Suprapubic skin (tissue), 4 donors: ENCODE data around the gene CTBP2. TPM values are rescaled to one million over a fixed set of nuclear protein-coding genes. Genes with fewer than 3 reads are reported as not detected.

Experiments used
- DNase-seq, 2 donors: peaks; one replicate each; pipeline ENCODE4 v3.0.0-alpha.2; 2019; ENCODE audit warnings: low spot score in 2 of 2
- H3K27ac ChIP-seq: fragments of 200-600 bp; sonication (generic); one replicate; pipeline ENCODE4 v1.5.1; 2019
- H3K27me3 ChIP-seq: fragments of 200-600 bp; sonication (generic); one replicate; pipeline ENCODE4 v1.5.1; 2019
- H3K36me3 ChIP-seq: fragments of 200-600 bp; sonication (generic); one replicate; pipeline ENCODE4 v1.5.1; 2019
- H3K4me1 ChIP-seq: fragments of 200-600 bp; sonication (generic); one replicate; pipeline ENCODE4 v1.5.1; 2019
- H3K4me3 ChIP-seq: fragments of 200-600 bp; sonication (generic); one replicate; pipeline ENCODE4 v1.5.1; 2019; ENCODE audit warnings: mild to moderate bottlenecking
- H3K9me3 ChIP-seq: fragments of 200-600 bp; sonication (generic); one replicate; pipeline ENCODE4 v1.5.1; 2019
- EP300 ChIP-seq: sonication (generic); formaldehyde crosslinking; IDR thresholded peaks from one replicate; pipeline ENCODE4 v1.6.1; 2017; ENCODE audit warnings: antibody characterized with exemption
- POLR2A ChIP-seq, 2 donors: fragments of 450-650 bp; IDR thresholded peaks; one replicate each; pipeline ENCODE4 v1.6.1; 2017; ENCODE audit warnings: antibody characterized with exemption in 2 of 2, mild to moderate bottlenecking in 2 of 2, moderate library complexity in 2 of 2
- POLR2AphosphoS5 ChIP-seq, 3 donors: sonication (generic); formaldehyde crosslinking; IDR thresholded peaks; one replicate each; pipeline ENCODE4 v1.6.1; 2017; ENCODE audit warnings: antibody characterized with exemption in 3 of 3
- WGBS: methylation state at CpG from one replicate; pipeline ENCODE4 v1.1.5; 2018; 5-methylcytosine and 5-hydroxymethylcytosine counted together
- total RNA-seq, 4 donors: library from RNA; depleted of rRNA; stranded (reverse); fragments of >200 nt; gene quantifications; one replicate each; pipeline ENCODE4 v1.1.0, GENCODE V29; 2016
- TF ChIP-seq, protein P1 (sequence below), 2 donors: fragments of 200-600 bp in 1 of 2; fragments of 450-650 bp in 1 of 2; sonication (generic) in 1 of 2; IDR thresholded peaks; one replicate each; pipeline ENCODE4 v1.5.1; 2016 to 2019; ENCODE audit warnings: antibody characterized with exemption in 2 of 2, mild to moderate bottlenecking in 1 of 2, moderate library complexity in 1 of 2

The CTBP2 gene
- total RNA-seq, 4 donors from 2014 or later: 19.7 to 45.7 (median 29.4) TPM

DNA sequence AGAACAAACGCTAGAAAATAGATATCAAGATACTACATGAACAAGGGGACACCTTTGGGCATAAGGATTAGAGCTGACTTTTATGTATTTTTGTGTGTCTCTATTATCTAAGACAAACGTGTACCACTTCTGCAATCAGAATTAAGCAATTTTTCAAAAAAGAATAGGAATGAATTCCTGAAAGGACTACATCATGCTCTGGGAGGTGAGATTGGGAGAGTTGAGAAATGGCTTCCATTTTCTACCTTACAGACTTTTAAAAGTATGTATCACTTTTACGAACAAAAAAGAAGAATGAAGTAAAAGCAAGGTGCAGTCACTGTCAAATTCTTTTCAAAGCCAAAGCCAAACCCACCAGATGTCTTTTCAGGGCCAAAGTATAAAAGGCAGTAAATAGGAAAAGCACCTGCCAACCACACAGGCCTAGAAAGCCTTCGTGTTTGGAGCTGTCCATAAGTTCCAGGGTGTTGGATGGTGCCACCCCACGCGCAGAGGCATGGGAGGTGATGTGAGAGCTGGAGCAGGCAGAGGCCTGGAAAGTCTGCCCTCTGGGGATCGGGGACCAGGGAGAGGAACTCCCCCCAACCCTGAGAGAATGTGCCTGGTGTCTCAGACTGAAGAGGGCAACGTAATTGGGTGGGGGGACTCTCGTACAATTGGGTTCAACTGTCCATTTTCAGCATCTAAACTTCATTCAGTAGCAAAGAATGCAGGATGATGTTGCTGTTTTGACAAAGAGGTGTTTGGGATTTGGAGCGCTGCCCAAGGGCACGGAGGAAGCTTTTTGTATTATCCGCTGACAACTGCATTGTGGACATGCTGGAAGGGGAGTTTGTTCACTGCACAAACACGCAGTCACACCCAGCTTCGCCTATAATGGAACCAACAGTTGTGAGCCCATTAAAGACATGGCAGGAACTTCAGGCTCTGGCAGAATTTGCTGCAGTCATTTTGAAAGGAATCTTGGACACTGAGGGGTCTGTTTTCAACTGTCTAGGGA lies 17.6 kb upstream of the CTBP2 start:
- TF ChIP-seq, protein P1, sequence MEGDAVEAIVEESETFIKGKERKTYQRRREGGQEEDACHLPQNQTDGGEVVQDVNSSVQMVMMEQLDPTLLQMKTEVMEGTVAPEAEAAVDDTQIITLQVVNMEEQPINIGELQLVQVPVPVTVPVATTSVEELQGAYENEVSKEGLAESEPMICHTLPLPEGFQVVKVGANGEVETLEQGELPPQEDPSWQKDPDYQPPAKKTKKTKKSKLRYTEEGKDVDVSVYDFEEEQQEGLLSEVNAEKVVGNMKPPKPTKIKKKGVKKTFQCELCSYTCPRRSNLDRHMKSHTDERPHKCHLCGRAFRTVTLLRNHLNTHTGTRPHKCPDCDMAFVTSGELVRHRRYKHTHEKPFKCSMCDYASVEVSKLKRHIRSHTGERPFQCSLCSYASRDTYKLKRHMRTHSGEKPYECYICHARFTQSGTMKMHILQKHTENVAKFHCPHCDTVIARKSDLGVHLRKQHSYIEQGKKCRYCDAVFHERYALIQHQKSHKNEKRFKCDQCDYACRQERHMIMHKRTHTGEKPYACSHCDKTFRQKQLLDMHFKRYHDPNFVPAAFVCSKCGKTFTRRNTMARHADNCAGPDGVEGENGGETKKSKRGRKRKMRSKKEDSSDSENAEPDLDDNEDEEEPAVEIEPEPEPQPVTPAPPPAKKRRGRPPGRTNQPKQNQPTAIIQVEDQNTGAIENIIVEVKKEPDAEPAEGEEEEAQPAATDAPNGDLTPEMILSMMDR (IDR thresholded peaks at IDR 0.05): no peak
- TF ChIP-seq POLR2AphosphoS5 (IDR thresholded peaks at IDR 0.05) (no peak), POLR2A (IDR thresholded peaks at IDR 0.05) (no peak), EP300 (no peak)
- DNase-seq: no peak
- Histone ChIP-seq H3K36me3 (no peaks in the 10 kb centered on the region), H3K4me3 (no peak overlapping the region), H3K27ac (no peak overlapping the region), H3K27me3 (peaks cover 12% of the 10 kb centered on the region), H3K9me3 (no peaks in the 10 kb centered on the region), H3K4me1 (no peaks in the 10 kb centered on the region)
- WGBS: 82% methylated on average over 14 of the region's 14 CpGs

DNA sequence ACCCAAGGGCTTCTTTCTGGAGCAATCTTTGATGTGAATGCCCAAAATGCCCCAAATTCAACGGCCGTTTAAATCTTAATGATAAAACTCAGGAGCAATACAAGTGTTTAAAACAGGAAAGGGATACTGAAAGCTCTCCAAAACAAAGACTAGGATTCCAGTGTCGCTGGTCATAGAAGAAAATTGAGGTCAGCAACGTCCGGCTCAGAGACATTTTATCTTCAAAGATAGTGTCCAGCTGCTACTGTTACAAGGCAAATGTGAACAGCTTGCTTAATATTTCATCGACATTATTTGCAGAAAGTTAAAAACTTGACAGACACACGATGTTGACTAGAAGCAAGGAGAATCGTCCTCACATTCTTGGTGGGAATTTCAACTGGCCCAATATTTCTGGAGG lies 15.4 kb upstream of the CTBP2 start:
- H3K4me1 ChIP-seq: no peaks in the 10 kb centered on the region
- 77% methylated on average over 8 of the region's 8 CpGs for WGBS

DNA sequence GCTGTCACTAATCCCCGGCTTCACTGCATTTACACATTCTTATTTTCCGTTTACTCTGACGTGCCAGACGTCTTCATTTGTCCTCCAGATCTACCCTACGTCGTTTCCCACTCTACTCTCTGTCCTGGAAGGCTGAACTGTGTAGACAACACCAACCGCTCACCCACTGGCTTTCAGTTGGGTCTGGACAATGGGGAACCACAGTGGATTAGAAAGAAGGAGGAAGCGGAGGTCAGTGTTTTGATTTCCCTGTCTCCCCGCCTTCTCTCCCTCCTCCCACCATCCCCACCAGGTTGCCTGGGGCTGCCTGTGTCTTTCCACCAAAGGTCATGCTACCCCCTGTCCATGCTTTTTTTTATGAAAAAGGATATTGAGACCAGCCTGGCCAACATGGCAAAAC lies 14.0 kb upstream of the CTBP2 start:
- H3K27ac ChIP-seq: no peak overlapping the region
- no peaks in the 10 kb centered on the region for H3K36me3 ChIP-seq
- peaks cover 12% of the 10 kb centered on the region for H3K27me3 ChIP-seq
- TF ChIP-seq POLR2AphosphoS5 (IDR thresholded peaks at IDR 0.05) (no peak), EP300 (no peak), POLR2A (IDR thresholded peaks at IDR 0.05) (no peak)
- TF ChIP-seq, protein P1 (IDR thresholded peaks at IDR 0.05): no peak
- H3K9me3 ChIP-seq: no peaks in the 10 kb centered on the region
- DNase-seq: no peak
- 44% methylated on average over 9 of the region's 9 CpGs for WGBS
- no peaks in the 10 kb centered on the region for H3K4me1 ChIP-seq
- H3K4me3 ChIP-seq: no peak overlapping the region

More for the DNA sequence above, 15.4 kb upstream of the CTBP2 start:
- no peak overlapping the region for H3K4me3 ChIP-seq
- no peaks in the 10 kb centered on the region for H3K36me3 ChIP-seq
- TF ChIP-seq POLR2AphosphoS5 (IDR thresholded peaks at IDR 0.05): no peak
- no peak for TF ChIP-seq EP300
- TF ChIP-seq, protein P1 (IDR thresholded peaks at IDR 0.05): no peak
- TF ChIP-seq POLR2A (IDR thresholded peaks at IDR 0.05): no peak
- H3K27ac ChIP-seq: no peak overlapping the region
- peaks cover 12% of the 10 kb centered on the region for H3K27me3 ChIP-seq
- no peak for DNase-seq
- no peaks in the 10 kb centered on the region for H3K9me3 ChIP-seq

DNA sequence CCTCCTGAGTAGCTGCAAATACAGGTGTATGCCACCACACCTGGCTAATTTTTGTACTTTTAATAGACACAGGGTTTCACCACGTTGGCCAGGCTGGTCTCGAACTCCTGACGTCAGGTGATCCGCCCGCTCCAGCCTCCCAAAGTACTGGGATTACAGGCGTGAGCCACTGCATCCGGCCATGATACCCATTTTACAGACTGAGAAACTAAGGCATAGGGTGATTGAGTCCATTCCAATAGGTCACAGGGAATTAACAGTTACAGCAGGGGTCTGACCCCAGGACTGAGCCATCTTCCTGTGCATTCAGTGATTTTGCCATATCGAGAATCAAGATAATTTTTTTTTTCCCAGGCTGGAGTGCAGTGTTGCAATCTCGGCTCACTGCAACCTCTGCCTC lies 12.3 kb upstream of the CTBP2 start:
- Histone ChIP-seq H3K9me3 (no peaks in the 10 kb centered on the region), H3K36me3 (no peaks in the 10 kb centered on the region), H3K4me3 (no peak overlapping the region), H3K27me3 (peaks cover 12% of the 10 kb centered on the region), H3K27ac (no peak overlapping the region), H3K4me1 (no peaks in the 10 kb centered on the region)
- TF ChIP-seq EP300 (no peak), POLR2AphosphoS5 (IDR thresholded peaks at IDR 0.05) (no peak), POLR2A (IDR thresholded peaks at IDR 0.05) (no peak)
- TF ChIP-seq, protein P1 (IDR thresholded peaks at IDR 0.05): no peak
- WGBS: 94% methylated on average over 7 of the region's 9 CpGs
- DNase-seq: no peak
